ENCODE measurements around the gene CALHM4. TPM values are rescaled to one million over a fixed set of nuclear protein-coding genes. Genes with fewer than 3 reads are reported as not detected.
"Not testable (repeated sequence)": the region's sequence is repeated elsewhere in the genome, so short reads cannot be mapped to it uniquely, and the experiment has no call there.

The CALHM4 gene
- total and polyA plus RNA-seq, 2 experiments from 2014 or later = not detected

- no peak overlapping the region for H3K9ac ChIP-seq
- TF ChIP-seq EZH2 (IDR thresholded peaks at IDR 0.05; ENCODE audit: insufficient read depth, poor library complexity, severe bottlenecking) (no peak), EZH2phosphoT487 (IDR thresholded peaks at IDR 0.05; ENCODE audit: insufficient read depth, low read depth) (no peak)
- H3K36me3 ChIP-seq (ENCODE audit: low read depth) = peaks cover 70% of the 10 kb centered on the region
- H4K20me1 ChIP-seq (ENCODE audit: insufficient read depth) = no peaks in the 10 kb centered on the region
- no peaks in the 10 kb centered on the region for H3K27me3 ChIP-seq (replicated peaks; ENCODE audit: insufficient read depth)
- 96 to 98% methylated on average over 2 of the region's 2 CpGs for WGBS, 2 experiments (ENCODE audit: low coverage in 1 of 2, low lambda C conversion rate in 2 of 2, missing lambda C conversion rate in 2 of 2)
- H3K9me3 ChIP-seq (ENCODE audit: low read depth) = no peaks in the 10 kb centered on the region
- no peaks in the 10 kb centered on the region for H3K4me1 ChIP-seq (ENCODE audit: insufficient read depth)
- H3K27ac ChIP-seq = no peak overlapping the region
- no peaks in the 10 kb centered on the region for H3F3A ChIP-seq (ENCODE audit: insufficient read depth)
- H3K9me2 ChIP-seq (ENCODE audit: insufficient read depth) = no peaks in the 10 kb centered on the region
- DNase-seq = no peak
- in situ Hi-C loops (cut with MboI) = no loop called here
- no peak overlapping the region for H3K4me2 ChIP-seq (ENCODE audit: unreplicated experiment)
- H3K79me2 ChIP-seq (ENCODE audit: insufficient read depth) = peaks cover 70% of the 10 kb centered on the region
- no peak overlapping the region for H3K4me3 ChIP-seq
- no peak overlapping the region for H2AFZ ChIP-seq
Measured at GRCh38 chr6:116586738-116587137, 33.2 kb downstream of the CALHM4 start.

- no peak for DNase-seq
- no peak for TF ChIP-seq EZH2 (IDR thresholded peaks at IDR 0.05; ENCODE audit: insufficient read depth, poor library complexity, severe bottlenecking)
- in situ Hi-C loops (cut with MboI) = no loop called here
- Histone ChIP-seq H3K27me3 (replicated peaks; ENCODE audit: insufficient read depth) (no peaks in the 10 kb centered on the region), H3K9ac (no peak overlapping the region), H3K36me3 (ENCODE audit: low read depth) (peaks cover 45% of the 10 kb centered on the region), H3K4me3 (no peak overlapping the region), H4K20me1 (ENCODE audit: insufficient read depth) (no peaks in the 10 kb centered on the region), H3K79me2 (ENCODE audit: insufficient read depth) (no peaks in the 10 kb centered on the region), H2AFZ (no peak overlapping the region), H3F3A (ENCODE audit: insufficient read depth) (no peaks in the 10 kb centered on the region), H3K27ac (no peak overlapping the region), H3K4me1 (ENCODE audit: insufficient read depth) (no peaks in the 10 kb centered on the region), H3K9me3 (ENCODE audit: low read depth) (no peaks in the 10 kb centered on the region), H3K9me2 (ENCODE audit: insufficient read depth) (no peaks in the 10 kb centered on the region), H3K4me2 (ENCODE audit: unreplicated experiment) (no peak overlapping the region)
- WGBS, 2 experiments (ENCODE audit: low coverage in 1 of 2, low lambda C conversion rate in 2 of 2, missing lambda C conversion rate in 2 of 2) = 86 to 87% methylated on average over 3 of the region's 3 CpGs
Measured at GRCh38 chr6:116595247-116595646, 41.7 kb downstream of the CALHM4 start.

- Histone ChIP-seq H3K9ac (no peak overlapping the region), H3K4me1 (ENCODE audit: insufficient read depth) (no peaks in the 10 kb centered on the region), H4K20me1 (ENCODE audit: insufficient read depth) (no peaks in the 10 kb centered on the region), H3K79me2 (ENCODE audit: insufficient read depth) (no peaks in the 10 kb centered on the region), H3K9me3 (ENCODE audit: low read depth) (no peaks in the 10 kb centered on the region), H3K4me2 (ENCODE audit: unreplicated experiment) (no peak overlapping the region), H3K9me2 (ENCODE audit: insufficient read depth) (no peaks in the 10 kb centered on the region), H3F3A (ENCODE audit: insufficient read depth) (no peaks in the 10 kb centered on the region), H3K4me3 (no peak overlapping the region), H3K27me3 (replicated peaks; ENCODE audit: insufficient read depth) (no peaks in the 10 kb centered on the region), H2AFZ (no peak overlapping the region), H3K27ac (no peak overlapping the region), H3K36me3 (ENCODE audit: low read depth) (peaks cover 29% of the 10 kb centered on the region)
- no peak for TF ChIP-seq EZH2phosphoT487 (IDR thresholded peaks at IDR 0.05; ENCODE audit: insufficient read depth, low read depth)
- no peak for TF ChIP-seq EZH2 (IDR thresholded peaks at IDR 0.05; ENCODE audit: insufficient read depth, poor library complexity, severe bottlenecking)
- DNase-seq = peak; percentile 33
- in situ Hi-C loops (cut with MboI) = no loop called here
- WGBS, 2 experiments (ENCODE audit: low coverage in 1 of 2, low lambda C conversion rate in 2 of 2, missing lambda C conversion rate in 2 of 2) = 73 to 81% methylated on average over 4 of the region's 4 CpGs
Measured at GRCh38 chr6:116596815-116597214, 43.3 kb downstream of the CALHM4 start.

GRCh38 chr6:116603916-116604315 lies 50.4 kb downstream of the CALHM4 start:
- H3K27me3 ChIP-seq (replicated peaks; ENCODE audit: insufficient read depth); H3K9me3 ChIP-seq (ENCODE audit: low read depth); DNase-seq; H3K4me2 ChIP-seq (ENCODE audit: unreplicated experiment); H3F3A ChIP-seq (ENCODE audit: insufficient read depth); H3K27ac ChIP-seq; in situ Hi-C loops (cut with MboI); H3K9me2 ChIP-seq (ENCODE audit: insufficient read depth); H4K20me1 ChIP-seq (ENCODE audit: insufficient read depth); H3K4me1 ChIP-seq (ENCODE audit: insufficient read depth); H2AFZ ChIP-seq; H3K79me2 ChIP-seq (ENCODE audit: insufficient read depth); H3K9ac ChIP-seq; H3K4me3 ChIP-seq: not testable (repeated sequence)
- peaks cover 13% of the 10 kb centered on the region; the same call in 1 of the 2 replicates for H3K36me3 ChIP-seq (ENCODE audit: low read depth)
- 94 to 97% methylated on average over 3 of the region's 3 CpGs for WGBS, 2 experiments (ENCODE audit: low coverage in 1 of 2, low lambda C conversion rate in 2 of 2, missing lambda C conversion rate in 2 of 2)

DNA sequence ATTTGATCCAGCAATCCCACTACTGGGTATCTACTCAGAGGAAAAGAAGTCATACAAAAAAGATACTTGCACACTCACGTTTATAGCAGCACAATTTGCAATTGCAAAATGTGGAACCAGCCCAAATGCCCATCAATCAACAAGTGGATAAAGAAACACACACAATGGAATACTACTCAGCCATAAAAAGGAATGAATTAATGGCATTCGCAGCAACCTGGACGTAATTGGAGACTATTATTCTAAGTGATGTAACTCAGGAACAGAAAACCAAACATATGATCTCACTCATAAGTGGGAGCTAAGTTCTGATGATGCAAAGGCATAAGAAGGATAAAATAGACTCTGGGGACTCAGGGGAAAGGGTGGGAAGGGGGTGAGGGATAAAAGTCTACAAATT lies 51.3 kb downstream of the CALHM4 start:
- WGBS, 2 experiments (ENCODE audit: low coverage in 1 of 2, low lambda C conversion rate in 2 of 2, missing lambda C conversion rate in 2 of 2) = 92 to 99% methylated on average over 3 of the region's 3 CpGs
- H3K27me3 ChIP-seq (replicated peaks; ENCODE audit: insufficient read depth) = not testable (repeated sequence)

More for the DNA sequence above, 51.3 kb downstream of the CALHM4 start:
- H3K4me1 ChIP-seq (ENCODE audit: insufficient read depth); in situ Hi-C loops (cut with MboI); H3K4me2 ChIP-seq (ENCODE audit: unreplicated experiment); H3K9me2 ChIP-seq (ENCODE audit: insufficient read depth); H3F3A ChIP-seq (ENCODE audit: insufficient read depth); H3K9ac ChIP-seq; DNase-seq; H3K27ac ChIP-seq; H3K79me2 ChIP-seq (ENCODE audit: insufficient read depth); H3K4me3 ChIP-seq; H4K20me1 ChIP-seq (ENCODE audit: insufficient read depth); H2AFZ ChIP-seq; H3K9me3 ChIP-seq (ENCODE audit: low read depth): not testable (repeated sequence)
- peaks cover 13% of the 10 kb centered on the region; the same call in 1 of the 2 replicates for H3K36me3 ChIP-seq (ENCODE audit: low read depth)

All from GM23248 (cell line).